Measurements from ENCODE around the gene SPACA7. TPM values are rescaled to one million over a fixed set of nuclear protein-coding genes. Genes with fewer than 3 reads are reported as not detected.
"Not testable (repeated sequence)": the region's sequence is repeated elsewhere in the genome, so short reads cannot be mapped to it uniquely, and the experiment has no call there.

Gene SPACA7
- total RNA-seq, 2 donors from 2014 or later, result not detected

- no peak for DNase-seq
- no peak for ATAC-seq
- intact Hi-C loops (cut with DNase I, micrococcal nuclease), result no loop called here
Observed at GRCh38 chr13:112348642-112349345, 27.4 kb upstream of the SPACA7 start.

- ATAC-seq (no peak), DNase-seq (no peak)
- intact Hi-C loops (cut with DNase I, micrococcal nuclease), result no loop called here
Observed at GRCh38 chr13:112349681-112350080, 26.5 kb upstream of the SPACA7 start.

GRCh38 chr13:112350300-112350699, 25.9 kb upstream of the SPACA7 start:
- DNase-seq (no peak), ATAC-seq (no peak)
- intact Hi-C loops (cut with DNase I, micrococcal nuclease), result no loop called here

- ATAC-seq, result no peak
- intact Hi-C loops (cut with DNase I, micrococcal nuclease), result no loop called here
Observed at GRCh38 chr13:112351825-112352224, 24.3 kb upstream of the SPACA7 start.

GRCh38 chr13:112353856-112354255, 22.3 kb upstream of the SPACA7 start:
- no peak for ATAC-seq
- intact Hi-C loops (cut with DNase I, micrococcal nuclease), result no loop called here

More at GRCh38 chr13:112351825-112352224, 24.3 kb upstream of the SPACA7 start:
- no peak for DNase-seq

GRCh38 chr13:112354330-112355273, 21.6 kb upstream of the SPACA7 start:
- intact Hi-C loops (cut with DNase I, micrococcal nuclease), result no loop called here
- ATAC-seq (no peak), DNase-seq (no peak)

More at GRCh38 chr13:112353856-112354255, 22.3 kb upstream of the SPACA7 start:
- no peak for DNase-seq

GRCh38 chr13:112355274-112355838, 20.8 kb upstream of the SPACA7 start:
- no peak for DNase-seq
- no peak for ATAC-seq
- intact Hi-C loops (cut with DNase I, micrococcal nuclease), result no loop called here

GRCh38 chr13:112356190-112356589, 20.0 kb upstream of the SPACA7 start:
- DNase-seq (no peak), ATAC-seq (no peak)
- intact Hi-C loops (cut with DNase I, micrococcal nuclease), result no loop called here

- intact Hi-C loops (cut with DNase I, micrococcal nuclease), result no loop called here
- no peak for DNase-seq
- ATAC-seq, result no peak
Observed at GRCh38 chr13:112358156-112358555, 18.0 kb upstream of the SPACA7 start.

GRCh38 chr13:112362021-112362420, 14.1 kb upstream of the SPACA7 start:
- intact Hi-C loops (cut with DNase I, micrococcal nuclease), result no loop called here
- DNase-seq, result no peak
- no peak for ATAC-seq

GRCh38 chr13:112363867-112364528, 12.2 kb upstream of the SPACA7 start:
- DNase-seq (no peak), ATAC-seq (no peak)
- intact Hi-C loops (cut with DNase I, micrococcal nuclease), result no loop called here

GRCh38 chr13:112366907-112367646, 9.1 kb upstream of the SPACA7 start:
- ATAC-seq (no peak), DNase-seq (no peak)
- intact Hi-C loops (cut with DNase I, micrococcal nuclease), result no loop called here

- ATAC-seq (no peak), DNase-seq (no peak)
- intact Hi-C loops (cut with DNase I, micrococcal nuclease), result no loop called here
Observed at GRCh38 chr13:112368883-112369282, 7.3 kb upstream of the SPACA7 start.

GRCh38 chr13:112370311-112370710, 5.8 kb upstream of the SPACA7 start:
- intact Hi-C loops (cut with DNase I, micrococcal nuclease), result no loop called here
- ATAC-seq, result no peak

GRCh38 chr13:112374271-112374670, 1.9 kb upstream of the SPACA7 start:
- ATAC-seq, result no peak
- intact Hi-C loops (cut with DNase I, micrococcal nuclease), result no loop called here
- no peak for DNase-seq

More at GRCh38 chr13:112370311-112370710, 5.8 kb upstream of the SPACA7 start:
- DNase-seq, result no peak

- intact Hi-C loops (cut with DNase I, micrococcal nuclease), result no loop called here
- ATAC-seq (no peak), DNase-seq (no peak)
Observed at GRCh38 chr13:112391746-112392145, 15.6 kb downstream of the SPACA7 start.

GRCh38 chr13:112392719-112393118, 16.6 kb downstream of the SPACA7 start:
- DNase-seq (no peak), ATAC-seq (no peak)
- intact Hi-C loops (cut with DNase I, micrococcal nuclease), result no loop called here

- intact Hi-C loops (cut with DNase I, micrococcal nuclease); ATAC-seq; DNase-seq: not testable (repeated sequence)
Observed at GRCh38 chr13:112395022-112395421, 18.9 kb downstream of the SPACA7 start.

Measured in left colon (tissue), 2 donors.